Subcutaneous abdominal adipose tissue (tissue), 5 donors: ENCODE results near the gene ZMYM1.

ENCODE experiments used
- H3K27ac ChIP-seq: one replicate; pipeline ENCODE4 v1.7.0; 2013; ENCODE audit warnings: low read depth, mild to moderate bottlenecking, inconsistent platforms, low read length, moderate library complexity
- H3K27me3 ChIP-seq, 5 donors: one replicate each; pipeline ENCODE4 v1.7.0; 2013; ENCODE audit warnings: low read length in 5 of 5, inconsistent platforms in 1 of 5; ENCODE audit not compliant: control insufficient read depth in 5 of 5, insufficient read depth in 4 of 5
- H3K36me3 ChIP-seq, 5 donors: one replicate each; pipeline ENCODE4 v1.7.0; 2013; ENCODE audit warnings: low read length in 5 of 5; ENCODE audit not compliant: control insufficient read depth in 5 of 5, insufficient read depth in 5 of 5
- H3K4me1 ChIP-seq, 5 donors: one replicate each; pipeline ENCODE4 v1.7.0; 2013; ENCODE audit warnings: low read length in 5 of 5, mild to moderate bottlenecking in 3 of 5, moderate library complexity in 1 of 5; ENCODE audit not compliant: control insufficient read depth in 5 of 5, insufficient read depth in 5 of 5
- H3K4me3 ChIP-seq, 5 donors: one replicate each; pipeline ENCODE4 v1.7.0; 2013; ENCODE audit warnings: low read length in 5 of 5, low read depth in 1 of 5
- H3K9ac ChIP-seq, 5 donors: one replicate each; pipeline ENCODE4 v1.7.0; 2013; ENCODE audit warnings: low read length in 5 of 5, mild to moderate bottlenecking in 4 of 5, moderate library complexity in 3 of 5
- H3K9me3 ChIP-seq, 5 donors: one replicate each; pipeline ENCODE4 v1.7.0; 2013; ENCODE audit warnings: low read length in 5 of 5; ENCODE audit not compliant: control insufficient read depth in 5 of 5
- donor health status: healthy.
- donor health status: healthy.
- donor health status: healthy.
- donor health status: healthy.
- donor health status: healthy.

ZMYM1 gene

DNA sequence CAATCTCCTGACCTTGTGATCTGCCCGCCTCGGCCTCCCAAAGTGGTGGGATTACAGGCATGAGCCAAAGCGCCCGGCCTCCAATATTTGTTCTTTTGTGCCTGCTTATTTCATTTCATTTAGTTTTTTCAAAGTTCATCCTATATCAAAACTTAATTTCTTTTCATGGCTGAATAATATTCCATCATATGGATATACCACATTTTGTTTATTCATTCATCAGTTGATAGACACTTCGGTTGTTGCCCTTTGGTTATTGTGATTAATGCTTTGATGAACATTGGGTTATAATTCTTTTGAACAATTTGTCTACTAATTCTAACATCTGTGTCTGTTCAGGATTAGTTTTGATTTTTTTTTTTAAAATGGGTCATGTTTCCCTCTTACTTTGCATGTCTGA lies 72.0 kb downstream of the ZMYM1 start:
- Histone ChIP-seq H3K4me1 (no peaks in the 10 kb centered on the region), H3K9me3 (no peaks in the 10 kb centered on the region), H3K36me3 (no peaks in the 10 kb centered on the region), H3K27me3 (no peaks in the 10 kb centered on the region), H3K9ac (no peak overlapping the region), H3K4me3 (no peak overlapping the region), H3K27ac (no peak overlapping the region)

DNA sequence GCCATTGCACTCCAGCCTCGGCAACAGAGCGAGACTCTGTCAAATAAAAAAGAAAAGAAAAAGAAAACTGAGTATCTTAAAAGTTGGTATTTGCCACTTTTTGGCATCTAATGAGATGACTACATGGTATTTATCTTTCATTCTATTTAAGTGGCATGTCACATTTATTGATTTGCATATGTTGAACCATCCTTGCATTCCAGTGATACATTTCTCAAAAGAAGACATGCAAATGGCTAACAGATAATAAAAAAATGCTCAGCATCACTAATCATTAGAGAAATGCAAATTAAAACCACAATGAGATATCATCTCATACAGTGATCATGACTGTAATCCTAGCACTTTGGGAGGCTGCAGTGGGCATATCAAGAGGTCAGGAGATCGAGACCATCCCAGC lies 85.7 kb downstream of the ZMYM1 start:
- Histone ChIP-seq H3K27ac (no peak overlapping the region), H3K9me3 (peaks cover 0 to 7% (median 7%) of the 10 kb centered on the region in 5 donors), H3K36me3 (no peaks in the 10 kb centered on the region), H3K4me3 (no peak overlapping the region), H3K9ac (no peak overlapping the region), H3K27me3 (no peaks in the 10 kb centered on the region), H3K4me1 (peaks cover 0 to 4% (median 0%) of the 10 kb centered on the region in 5 donors)
